Activated CD8-positive, alpha-beta T cell treated with anti-CD3 and anti-CD28 coated beads for 36 hours (primary cell): Measurements from ENCODE around the gene LYRM9. TPM values are rescaled to one million over a fixed set of nuclear protein-coding genes. Genes with fewer than 3 reads are reported as not detected.

Experiments used
- ATAC-seq: fragments of 200-7000 bp; cut with Tn5 transposase; one replicate; pipeline ENCODE4 v1.10.0; 2021; ENCODE audit warnings: mild to moderate bottlenecking, moderate library complexity
- CTCF ChIA-PET: fragments of 350-600 bp; sonication (Branson Sonifier 250); formaldehyde crosslinking; loops from one replicate; lab custom pipeline; 2021; ENCODE audit warnings: antibody characterized with exemption; lab: Charles Lee
- POLR2A ChIA-PET: fragments of 350-600 bp; sonication (Branson Sonifier 250); formaldehyde crosslinking; loops from one replicate; lab custom pipeline; 2021; ENCODE audit warnings: antibody characterized with exemption; lab: Charles Lee
- DNase-seq: peaks from one replicate; pipeline ENCODE4 v3.0.0-alpha.2; 2020
- H3K27ac Mint-ChIP-seq: one replicate; pipeline ENCODE4 v1.8.0; 2021; ENCODE audit warnings: mild to moderate bottlenecking, mixed read lengths
- H3K27me3 Mint-ChIP-seq: one replicate; pipeline ENCODE4 v1.8.0; 2021; ENCODE audit warnings: mixed read lengths
- H3K36me3 Mint-ChIP-seq: one replicate; pipeline ENCODE4 v1.8.0; 2021; ENCODE audit warnings: low read depth, mixed read lengths
- H3K4me1 Mint-ChIP-seq: one replicate; pipeline ENCODE4 v1.8.0; 2021; ENCODE audit warnings: low read depth, mixed read lengths
- H3K4me3 Mint-ChIP-seq: one replicate; pipeline ENCODE4 v1.8.0; 2021; ENCODE audit warnings: mild to moderate bottlenecking, moderate library complexity, mixed read lengths
- H3K9me3 Mint-ChIP-seq: one replicate; pipeline ENCODE4 v1.8.0; 2021; ENCODE audit warnings: mixed read lengths
- CTCF ChIP-seq: fragments of 200-600 bp; IDR thresholded peaks from one replicate; pipeline ENCODE4 v1.8.0; 2022; ENCODE audit warnings: antibody characterized with exemption, mild to moderate bottlenecking
- intact Hi-C: fragments of 100-400 bp; cut with micrococcal nuclease; formaldehyde crosslinking; loops from one replicate; pipeline ENCODE4 v1.10.0; 2022
- total RNA-seq, 2 experiments: library from RNA; stranded (reverse); gene quantifications; one replicate each; pipeline ENCODE4 v1.2.3, GENCODE V29; 2021

LYRM9 gene
- total RNA-seq, 2 experiments from 2014 or later, result 3.1 to 3.5 TPM

GRCh38 chr17:27862840-27863239 is 30.3 kb downstream of the LYRM9 start:
- CTCF ChIA-PET, result interaction anchor here (1.8 kb wide), 1 partner anchor 17 kb away, joined by 13 read pairs; no protein-coding TSS in a partner anchor

GRCh38 chr17:27862004-27862403 is 31.2 kb downstream of the LYRM9 start:
- peak; percentile 75 for ATAC-seq
- DNase-seq, result peak; percentile 14
- ChIA-PET CTCF (no interaction called here), POLR2A (no interaction called here)
- Mint-ChIP-seq H3K36me3 (no peaks in the 10 kb centered on the region), H3K4me1 (peaks cover 13% of the 10 kb centered on the region), H3K27me3 (no peaks in the 10 kb centered on the region), H3K9me3 (peaks cover 1% of the 10 kb centered on the region), H3K4me3 (no peak overlapping the region), H3K27ac (no peak overlapping the region)
- intact Hi-C loops, result loop anchor here (5.0 kb wide), 1 partner anchor 50 kb away; no protein-coding TSS in a partner anchor
- no peak for TF ChIP-seq CTCF

More at GRCh38 chr17:27862840-27863239, 30.3 kb downstream of the LYRM9 start:
- Mint-ChIP-seq H3K4me3 (no peak overlapping the region), H3K4me1 (peaks cover 7% of the 10 kb centered on the region), H3K36me3 (no peaks in the 10 kb centered on the region), H3K27me3 (no peaks in the 10 kb centered on the region), H3K9me3 (peaks cover 1% of the 10 kb centered on the region), H3K27ac (no peak overlapping the region)
- POLR2A ChIA-PET, result no interaction called here
- ATAC-seq, result no peak
- no peak for DNase-seq
- no peak for TF ChIP-seq CTCF
- intact Hi-C loops, result loop anchor here (5.0 kb wide), 1 partner anchor 51 kb away; no protein-coding TSS in a partner anchor

GRCh38 chr17:27860971-27861664 is 32.0 kb downstream of the LYRM9 start:
- no peak for DNase-seq
- ChIA-PET POLR2A (interaction anchor here (1.4 to 2.1 kb wide), 2 partner anchors 9 to 53 kb away, joined by 4 to 6 read pairs; no protein-coding TSS in a partner anchor), CTCF (interaction anchor here (1.2 to 6.5 kb wide), 3 partner anchors 19 to 54 kb away, joined by 3 to 47 read pairs (median 5); partner anchors contain the start of gene LYRM9)
- Mint-ChIP-seq H3K4me1 (peaks cover 20% of the 10 kb centered on the region), H3K9me3 (peaks cover 1% of the 10 kb centered on the region), H3K27me3 (no peaks in the 10 kb centered on the region), H3K4me3 (no peak overlapping the region), H3K36me3 (no peaks in the 10 kb centered on the region), H3K27ac (no peak overlapping the region)
- intact Hi-C loops, result loop anchor here (5.0 kb wide), 1 partner anchor 49 kb away; no protein-coding TSS in a partner anchor
- no peak for TF ChIP-seq CTCF
- ATAC-seq, result no peak

GRCh38 chr17:27858621-27859305 is 34.4 kb downstream of the LYRM9 start:
- TF ChIP-seq CTCF, result no peak
- Mint-ChIP-seq H3K27ac (no peak overlapping the region), H3K4me3 (no peak overlapping the region), H3K27me3 (peaks cover 11% of the 10 kb centered on the region), H3K36me3 (no peaks in the 10 kb centered on the region), H3K4me1 (peaks cover 25% of the 10 kb centered on the region), H3K9me3 (peaks cover 1% of the 10 kb centered on the region)
- POLR2A ChIA-PET, result interaction anchor here (1.1 kb wide), 1 partner anchor 48 kb away, joined by 3 read pairs; no protein-coding TSS in a partner anchor
- ATAC-seq, result no peak
- DNase-seq, result no peak
- intact Hi-C loops, result no loop called here
- CTCF ChIA-PET, result interaction anchor here (1.0 to 6.5 kb wide), 7 partner anchors 15 to 102 kb away, joined by 3 to 47 read pairs (median 3); no protein-coding TSS in a partner anchor
